ENCODE data around the gene SYT11.

GRCh38 chr1:155867766-155868165, 8.4 kb downstream of the SYT11 start:
- TF ChIP-seq CTCF (tag by site-specific recombination; IDR thresholded peaks at IDR 0.05) (no peak), PRDM1 (tag by site-specific recombination; IDR thresholded peaks at IDR 0.05) (no peak), ZNF747 (tag by site-specific recombination; IDR thresholded peaks at IDR 0.05) (no peak)

Data from HEK293 (cell line).